Astrocyte (in vitro differentiated cells and primary cell): Measurements from ENCODE around the gene SLC12A3.

ENCODE experiments used
- CTCF ChIP-seq: IDR thresholded peaks from 2 replicates; pipeline ENCODE4 v1.5.1; 2011; ENCODE audit warnings: low read depth, mild to moderate bottlenecking, inconsistent platforms, low read length, moderate library complexity; ENCODE audit not compliant: insufficient read depth
- EZH2 ChIP-seq: IDR thresholded peaks from 2 replicates; pipeline ENCODE4 v1.6.1; 2012; ENCODE audit warnings: mild to moderate bottlenecking, low read length, inconsistent platforms; ENCODE audit not compliant: insufficient read depth

GRCh38 chr16:56849690-56850680 lies 15.0 kb upstream of the SLC12A3 start:
- no peak for TF ChIP-seq CTCF
- no peak for TF ChIP-seq EZH2
